Measurements from ENCODE around the gene DPF3. TPM values are rescaled to one million over a fixed set of nuclear protein-coding genes. Genes with fewer than 3 reads are reported as not detected.

The DPF3 gene
- total RNA-seq, 4 donors from 2014 or later = under 0.01 to 2.7 (median 0.61) TPM; not detected in 1

- H3K36me3 ChIP-seq = no peaks in the 10 kb centered on the region
- peaks cover 0 to 9% (median 0%) of the 10 kb centered on the region in 4 donors for H3K27me3 ChIP-seq
- WGBS, 2 donors = 71 to 72% methylated on average over 4 to 5 of the region's 5 CpGs
- no peak overlapping the region for H3K4me3 ChIP-seq
- no peaks in the 10 kb centered on the region for H3K4me1 ChIP-seq
- no peak overlapping the region for H3K27ac ChIP-seq
- no peak for TF ChIP-seq POLR2A (IDR thresholded peaks at IDR 0.05)
- no peak for TF ChIP-seq CTCF (IDR thresholded peaks at IDR 0.05)
- no peak for DNase-seq
- H3K9me3 ChIP-seq = no peaks in the 10 kb centered on the region
- intact Hi-C loops (cut with DNase I) = no loop called here
Measured at GRCh38 chr14:72583316-72584272, 310.3 kb downstream of the DPF3 start.

GRCh38 chr14:72582582-72582981 is 311.3 kb downstream of the DPF3 start:
- TF ChIP-seq CTCF (IDR thresholded peaks at IDR 0.05) = no peak
- no peak for TF ChIP-seq POLR2A (IDR thresholded peaks at IDR 0.05)
- WGBS, 2 donors = 33 to 45% methylated on average over 1 of the region's 1 CpG
- no peak for DNase-seq
- no peaks in the 10 kb centered on the region for H3K4me1 ChIP-seq
- peaks cover 0 to 9% (median 0%) of the 10 kb centered on the region in 4 donors for H3K27me3 ChIP-seq
- no peak overlapping the region for H3K27ac ChIP-seq
- H3K9me3 ChIP-seq = no peaks in the 10 kb centered on the region
- intact Hi-C loops (cut with DNase I) = no loop called here
- no peaks in the 10 kb centered on the region for H3K36me3 ChIP-seq
- no peak overlapping the region for H3K4me3 ChIP-seq

- no peak for TF ChIP-seq POLR2A (IDR thresholded peaks at IDR 0.05)
- no peak for TF ChIP-seq CTCF (IDR thresholded peaks at IDR 0.05)
- 81 to 89% methylated on average over 5 of the region's 5 CpGs for WGBS, 2 donors
- no peak overlapping the region for H3K4me3 ChIP-seq
- H3K27ac ChIP-seq = no peak overlapping the region
- intact Hi-C loops (cut with DNase I) = no loop called here
- no peaks in the 10 kb centered on the region for H3K9me3 ChIP-seq
- H3K36me3 ChIP-seq = no peaks in the 10 kb centered on the region
- peaks cover 0 to 5% (median 0%) of the 10 kb centered on the region in 4 donors for H3K27me3 ChIP-seq
- H3K4me1 ChIP-seq = peaks cover 0 to 5% (median 0%) of the 10 kb centered on the region in 3 donors
- DNase-seq = no peak
Measured at GRCh38 chr14:72578514-72578913, 315.4 kb downstream of the DPF3 start.

GRCh38 chr14:72577521-72577920 is 316.4 kb downstream of the DPF3 start:
- DNase-seq = no peak
- Histone ChIP-seq H3K36me3 (no peaks in the 10 kb centered on the region), H3K9me3 (no peaks in the 10 kb centered on the region), H3K4me3 (no peak overlapping the region), H3K27me3 (peaks cover 0 to 4% (median 0%) of the 10 kb centered on the region in 4 donors), H3K4me1 (peaks cover 0 to 5% (median 0%) of the 10 kb centered on the region in 3 donors), H3K27ac (no peak overlapping the region)
- WGBS, 2 donors = 80% methylated on average over 1 to 2 of the region's 5 CpGs
- intact Hi-C loops (cut with DNase I) = no loop called here
- TF ChIP-seq POLR2A (IDR thresholded peaks at IDR 0.05) (no peak), CTCF (IDR thresholded peaks at IDR 0.05) (no peak)

GRCh38 chr14:72576258-72576657 is 317.6 kb downstream of the DPF3 start:
- no peak for DNase-seq
- Histone ChIP-seq H3K4me1 (peaks cover 0 to 5% (median 0%) of the 10 kb centered on the region in 3 donors), H3K27ac (no peak overlapping the region), H3K36me3 (no peaks in the 10 kb centered on the region), H3K4me3 (no peak overlapping the region), H3K27me3 (peaks cover 0 to 4% (median 0%) of the 10 kb centered on the region in 4 donors), H3K9me3 (no peaks in the 10 kb centered on the region)
- intact Hi-C loops (cut with DNase I) = no loop called here
- TF ChIP-seq POLR2A (IDR thresholded peaks at IDR 0.05) = no peak
- TF ChIP-seq CTCF (IDR thresholded peaks at IDR 0.05) = no peak
- 78 to 87% methylated on average over 1 of the region's 1 CpG for WGBS, 2 donors

All from esophagus squamous epithelium (tissue), 5 donors.